HG03196 (cell line): ENCODE measurements around the gene MGAT5.
A peak's percentile ranks its signal among the peaks of the same experiment; 100 is the strongest.

Experiments used
- ATAC-seq: cut with Tn5 transposase; IDR thresholded peaks from one replicate; pipeline ENCODE4 v1.9.1; 2021; ENCODE audit not compliant: unreplicated experiment

The MGAT5 gene

DNA sequence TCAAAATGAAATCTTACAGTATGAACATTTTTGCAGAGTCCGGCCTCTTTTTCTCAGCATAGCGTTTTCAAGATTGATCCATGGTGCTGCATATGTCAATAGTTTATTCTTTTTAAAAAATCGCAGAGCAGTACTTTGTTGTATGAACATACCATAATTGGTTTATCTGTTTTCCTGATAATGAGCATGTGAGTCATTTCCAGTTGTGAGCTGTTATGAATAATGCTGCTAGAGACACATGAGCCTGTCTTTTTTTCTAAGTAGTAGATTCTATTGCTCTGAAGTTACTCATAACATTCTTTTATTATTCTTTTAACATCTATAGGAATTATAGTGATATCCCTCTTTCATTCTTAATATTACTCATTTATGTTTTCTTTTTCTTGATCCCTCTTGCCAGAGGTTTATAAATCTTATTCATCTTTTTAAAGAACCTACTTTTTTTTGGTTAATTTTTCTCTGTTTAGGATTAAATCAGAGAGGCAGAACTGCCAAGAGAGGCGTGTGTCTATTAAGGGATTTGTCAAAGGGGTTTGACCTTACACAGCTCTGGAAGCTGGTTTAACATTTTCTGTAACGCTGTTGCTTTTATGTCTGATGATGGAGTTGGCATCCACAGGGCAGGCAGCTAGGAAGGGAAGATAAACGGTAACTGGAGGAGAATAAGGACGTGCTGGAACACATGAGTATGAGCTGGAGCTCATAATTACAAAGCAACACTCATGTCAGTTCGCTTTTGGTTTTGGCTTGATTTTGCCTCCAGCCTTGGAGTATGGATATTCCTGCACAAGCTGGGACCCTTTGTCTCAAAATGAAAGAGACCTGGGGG, 47.4 kb downstream of the MGAT5 start:
- ATAC-seq, result no peak

DNA sequence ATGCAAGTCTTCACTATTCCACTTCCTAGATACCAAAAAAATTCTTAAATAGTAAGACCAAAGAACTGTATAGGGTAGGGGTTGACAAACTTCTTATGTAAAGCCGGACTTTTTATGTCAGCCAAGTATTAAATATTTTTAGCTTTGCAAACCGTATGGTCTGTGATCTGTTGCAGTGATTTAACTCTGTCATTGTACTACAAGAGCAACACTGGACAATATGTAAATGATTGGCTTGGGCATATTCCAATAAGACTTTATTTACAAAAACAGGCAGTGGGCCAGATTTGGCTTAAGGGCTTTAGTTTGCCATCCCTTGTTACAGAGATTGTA, 48.0 kb downstream of the MGAT5 start:
- no peak for ATAC-seq

DNA sequence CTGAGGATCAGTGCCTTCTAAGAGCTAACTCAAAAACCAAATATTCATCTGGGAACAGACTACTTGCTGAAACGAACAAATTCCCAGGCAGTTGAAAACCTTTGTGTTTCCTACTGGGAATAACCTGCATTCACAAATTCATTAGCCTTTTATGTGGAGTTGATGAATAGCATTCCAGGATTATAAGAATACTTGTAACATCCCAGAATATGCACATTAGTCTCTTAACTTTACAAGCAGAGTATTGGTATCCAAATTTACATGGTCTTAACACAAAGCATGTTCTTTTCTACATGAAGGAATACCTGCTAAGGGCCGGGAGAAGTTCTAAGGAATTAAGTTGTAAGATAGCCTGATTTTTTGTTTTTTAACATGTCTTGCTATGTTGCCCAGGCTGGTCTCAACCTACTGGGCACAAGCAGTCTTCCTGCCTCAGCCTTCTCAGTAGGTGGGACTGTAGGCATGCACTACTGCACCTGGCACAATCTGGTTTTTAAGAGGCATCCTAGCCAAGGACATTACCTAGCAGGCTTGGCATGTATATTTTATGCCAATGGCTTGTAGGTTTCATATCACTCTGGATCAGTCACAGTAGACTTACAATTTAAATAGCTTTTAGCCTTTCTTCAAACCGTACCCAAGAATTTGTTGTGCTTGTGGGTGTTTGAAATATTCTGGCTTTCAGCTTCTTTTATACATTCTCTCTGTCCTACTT, 50.7 kb downstream of the MGAT5 start:
- ATAC-seq, result no peak

DNA sequence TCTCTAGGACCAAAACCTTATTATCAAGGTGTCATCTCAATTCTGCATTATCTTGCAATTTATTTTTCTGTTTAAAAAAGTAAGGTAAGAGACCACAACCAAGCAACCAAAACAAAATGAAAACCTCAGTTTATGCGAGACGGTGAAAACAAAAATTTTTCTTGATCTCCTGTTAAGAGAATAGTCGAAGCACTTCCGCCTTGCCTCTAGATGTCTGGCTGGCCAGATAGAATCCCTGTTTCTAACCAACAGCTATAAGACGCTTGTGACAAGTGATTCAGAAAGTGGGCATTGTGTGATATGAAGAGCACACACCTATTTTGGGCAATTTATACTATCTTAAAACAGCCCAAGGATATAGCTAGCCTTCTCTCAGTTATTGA, 51.2 kb downstream of the MGAT5 start:
- ATAC-seq, result no peak

DNA sequence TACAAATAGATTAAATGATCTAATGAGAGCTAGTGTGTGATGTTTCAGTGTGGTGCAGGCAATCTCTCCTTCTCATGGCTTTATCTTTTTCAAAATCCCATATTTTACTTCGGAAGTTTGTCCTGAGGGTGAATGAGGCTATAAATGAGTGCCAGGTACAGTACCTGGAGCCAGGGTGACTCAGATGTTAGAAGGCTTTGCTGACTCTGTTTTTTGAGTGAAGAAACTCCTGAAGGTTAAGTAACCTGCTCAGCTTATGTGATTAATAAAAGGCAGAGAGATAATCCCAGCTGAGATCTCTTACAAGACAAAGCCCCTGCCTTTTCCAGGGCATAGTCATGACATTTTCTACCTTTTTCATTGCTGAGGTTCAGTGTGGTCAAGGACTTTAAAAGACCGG, 52.6 kb downstream of the MGAT5 start:
- no peak for ATAC-seq

DNA sequence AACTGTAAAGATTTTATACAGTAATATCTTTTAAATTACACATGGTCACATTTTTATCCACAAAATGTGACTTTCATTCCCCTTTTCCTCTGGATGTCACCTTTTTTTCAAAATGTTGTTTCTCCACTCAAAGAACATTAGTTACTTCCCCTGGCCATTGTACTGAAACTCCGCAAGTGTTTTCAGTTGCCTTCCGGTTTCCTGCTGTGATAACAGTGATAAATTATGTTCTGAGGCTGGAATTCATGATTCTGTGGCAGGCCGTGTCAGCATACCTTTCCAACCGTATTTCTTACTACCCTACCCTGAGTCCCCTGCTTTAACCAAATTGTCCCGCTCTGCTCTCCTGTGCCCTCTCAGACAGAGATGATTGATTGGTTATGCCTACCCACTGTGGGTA, 53.5 kb downstream of the MGAT5 start:
- no peak for ATAC-seq

DNA sequence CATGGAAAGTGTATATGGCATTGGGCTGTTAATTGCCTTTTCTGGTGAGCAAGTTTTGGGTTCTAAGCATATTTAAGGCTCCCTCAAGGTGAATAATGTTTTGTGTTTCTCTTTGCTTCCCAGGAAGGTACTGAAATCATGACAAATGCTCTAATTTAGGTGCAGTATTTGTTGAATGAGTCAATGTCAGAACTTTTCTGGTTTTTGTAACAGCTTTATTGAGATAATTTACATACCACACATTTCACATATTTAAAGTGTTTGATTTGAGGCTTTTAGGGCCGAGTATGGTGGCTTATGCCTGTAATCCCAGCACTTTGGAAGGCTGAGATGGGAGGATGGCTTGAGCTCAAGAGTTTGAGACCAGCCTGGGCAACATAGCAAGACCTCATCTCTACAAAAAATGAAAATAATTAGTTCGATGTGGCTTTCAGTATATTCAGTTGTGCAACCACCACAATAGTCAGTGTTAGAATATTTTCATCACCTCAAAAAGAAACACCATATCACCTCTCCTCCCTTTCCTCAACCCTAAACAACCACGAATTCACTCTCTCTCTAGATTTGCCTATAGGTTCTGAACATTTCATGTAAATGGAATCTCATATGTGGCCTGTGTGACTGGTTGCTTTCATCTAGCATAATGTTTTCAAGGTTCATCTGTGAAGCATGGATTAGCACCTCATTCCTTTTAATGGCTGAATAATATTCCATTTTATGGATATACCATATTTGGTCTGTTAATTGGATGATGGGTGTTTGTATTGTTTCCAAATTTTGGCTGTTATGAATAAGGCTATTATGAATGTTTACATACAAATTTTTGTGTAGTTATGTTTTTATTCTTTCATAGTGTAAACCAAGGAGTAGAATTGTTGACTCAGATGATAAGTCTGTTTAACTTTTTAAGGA, 54.9 kb downstream of the MGAT5 start:
- ATAC-seq, result no peak

DNA sequence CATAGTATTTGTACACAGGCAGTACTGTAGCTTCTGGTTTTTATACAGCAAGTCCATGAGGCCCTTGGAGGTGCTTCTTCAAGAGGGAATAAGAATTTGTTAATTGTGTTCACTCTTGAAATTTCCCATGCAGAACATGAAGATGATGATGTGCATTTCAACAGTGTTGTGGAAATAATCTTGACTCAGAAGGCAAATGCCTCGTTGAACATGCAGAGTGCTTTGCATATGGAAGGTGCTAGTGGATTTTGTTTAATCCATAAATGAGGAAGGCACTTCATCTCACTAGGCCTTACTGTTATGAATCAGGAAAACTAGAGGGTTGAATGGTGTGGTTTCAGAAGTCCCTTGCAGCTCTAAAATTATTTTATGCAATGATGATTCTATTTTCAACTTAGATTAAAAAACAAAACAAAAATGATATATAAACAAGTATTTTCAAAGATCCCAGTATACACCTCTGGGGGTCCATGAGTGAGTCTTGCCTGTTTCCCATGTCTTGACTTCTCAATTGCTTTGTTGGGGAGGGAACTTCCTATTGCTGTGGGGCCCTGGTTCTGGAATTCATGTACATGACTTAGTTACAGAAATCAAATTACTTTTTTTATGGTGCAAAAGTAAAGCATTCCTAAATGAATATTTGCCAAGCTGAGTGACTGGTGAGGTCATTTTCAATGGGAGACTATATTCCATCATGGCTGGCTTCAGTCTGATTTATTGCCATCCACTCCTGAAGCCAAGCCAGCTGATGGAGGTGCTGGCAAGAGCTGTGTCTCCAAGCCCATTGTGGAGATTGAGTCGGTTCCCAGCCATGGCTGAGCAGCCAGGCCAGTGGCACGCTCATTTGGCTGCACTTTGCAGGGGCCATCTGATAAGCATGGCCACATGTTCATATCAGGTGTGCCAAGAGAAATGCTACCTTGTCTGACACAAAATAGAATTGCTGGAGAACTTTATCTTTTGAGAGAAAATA, 56.5 kb downstream of the MGAT5 start:
- ATAC-seq, result no peak

DNA sequence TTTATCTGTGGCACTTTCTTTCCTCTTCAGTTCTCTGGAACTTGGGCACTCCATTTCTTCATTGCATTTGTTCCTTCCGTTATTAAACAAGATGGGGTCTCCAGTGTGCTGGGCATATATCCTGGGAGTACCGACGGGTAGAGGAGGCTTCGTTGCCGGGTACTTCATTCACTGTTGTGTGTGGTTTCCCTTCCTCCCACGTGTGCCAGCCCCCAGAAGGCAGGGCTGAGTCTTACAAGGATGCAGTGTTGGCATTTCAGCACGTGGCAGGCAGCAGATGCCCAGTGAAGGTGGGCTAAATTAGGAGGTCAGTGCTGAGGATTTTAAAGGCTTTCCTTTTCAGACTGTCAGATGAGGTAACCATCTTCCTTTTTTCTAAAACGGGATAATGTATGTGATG, 58.6 kb downstream of the MGAT5 start:
- no peak for ATAC-seq

DNA sequence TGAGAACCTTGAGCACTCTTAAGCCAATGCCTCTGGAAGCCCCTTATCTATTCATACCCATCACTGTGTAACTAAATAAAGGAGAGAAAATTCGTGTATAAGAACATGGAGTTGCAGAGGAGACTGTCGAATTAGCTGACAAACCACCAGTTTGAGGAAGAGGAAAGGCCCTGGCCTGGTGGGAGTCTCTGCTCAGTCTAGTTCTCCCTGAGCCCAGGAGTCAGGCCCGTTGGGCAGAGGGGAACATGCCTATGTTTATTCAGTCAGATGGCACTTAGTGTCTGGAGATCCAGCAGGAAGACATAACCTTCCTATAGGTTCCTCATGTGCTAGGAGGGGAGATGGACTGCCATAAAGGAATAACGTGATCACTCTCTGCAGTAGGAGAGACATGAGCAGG, 60.3 kb downstream of the MGAT5 start:
- no peak for ATAC-seq

DNA sequence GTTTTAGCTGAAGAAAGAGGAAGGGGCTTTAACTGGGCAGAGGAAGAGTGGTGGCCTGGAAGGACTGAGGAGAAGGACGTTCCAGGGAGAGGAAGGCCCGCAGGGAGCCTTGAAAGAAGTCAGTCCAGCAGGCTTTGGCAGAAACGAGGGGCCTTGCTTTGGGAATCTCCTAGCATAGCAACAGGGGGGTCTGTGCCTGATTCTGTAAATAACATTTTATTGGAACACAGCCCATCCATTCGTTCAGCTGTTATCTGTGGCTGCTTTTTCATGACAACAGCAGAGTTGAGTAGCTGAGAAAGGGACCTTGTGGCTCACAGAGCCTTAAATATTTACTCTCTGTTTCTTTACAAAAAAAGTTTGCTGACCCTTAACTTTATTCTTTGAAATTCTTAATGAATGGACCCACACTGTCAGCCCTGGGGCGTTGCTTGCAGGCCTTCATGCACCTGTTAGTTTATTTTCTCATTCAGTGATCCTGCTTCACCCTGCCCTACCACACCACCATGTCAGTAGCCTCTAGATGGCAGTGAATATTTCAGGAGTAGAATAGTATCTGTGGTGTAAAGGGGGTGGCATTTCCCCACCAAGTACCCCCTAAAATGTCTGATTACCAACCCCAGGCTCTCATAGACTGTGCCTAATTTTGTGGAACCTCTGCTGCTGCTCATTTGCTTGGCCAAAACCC, 61.0 kb downstream of the MGAT5 start:
- ATAC-seq, result no peak

DNA sequence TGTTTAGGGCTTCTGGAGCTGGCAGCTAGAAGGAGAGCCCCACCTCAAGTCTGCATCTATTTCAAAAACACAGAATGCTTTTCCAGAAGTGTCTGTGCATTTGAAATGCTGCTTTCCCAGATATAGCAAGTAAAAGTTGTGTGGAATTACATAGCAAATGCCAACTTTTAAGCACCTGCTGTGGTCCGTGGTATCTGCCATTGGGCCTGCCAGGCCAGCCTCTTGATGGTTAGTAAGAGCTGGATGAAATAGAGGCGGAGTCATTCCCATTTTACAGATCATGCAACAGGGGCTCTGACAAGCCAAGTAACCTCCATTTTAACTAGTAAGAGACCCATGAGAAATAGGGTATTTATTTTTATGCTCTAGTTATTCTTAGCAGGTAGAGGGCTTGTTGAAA, 61.6 kb downstream of the MGAT5 start:
- no peak for ATAC-seq

DNA sequence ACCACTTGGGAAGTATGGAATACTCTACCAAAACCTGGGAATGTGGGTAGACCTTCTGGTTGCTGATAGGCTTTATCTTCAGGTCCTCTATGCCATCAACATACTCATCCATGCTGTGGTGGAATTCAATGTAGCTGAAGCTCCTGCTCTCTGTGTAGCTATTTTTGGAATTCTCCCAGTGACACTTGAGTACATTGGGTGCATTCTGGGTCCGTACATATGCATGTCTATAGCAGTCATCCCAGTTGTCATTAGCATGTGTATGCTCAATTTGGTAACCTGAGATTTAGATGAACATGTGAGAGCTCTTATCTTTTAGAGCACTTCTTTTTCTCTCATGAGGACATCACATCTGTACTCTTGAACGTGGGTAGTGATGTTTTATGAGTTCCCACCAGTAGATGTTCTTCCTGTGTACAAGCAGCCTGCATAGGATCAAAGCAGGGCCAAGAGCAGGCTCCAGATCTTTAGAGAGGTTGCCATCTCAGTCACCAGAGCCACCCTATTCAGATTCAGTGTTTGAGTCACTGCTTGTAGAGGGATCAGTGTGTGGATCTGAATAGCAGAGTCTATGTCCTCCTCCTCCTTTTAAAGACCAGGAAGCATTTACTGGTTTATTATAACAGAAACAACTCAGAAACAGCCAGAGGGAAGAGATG, 65.9 kb downstream of the MGAT5 start:
- ATAC-seq, result no peak

DNA sequence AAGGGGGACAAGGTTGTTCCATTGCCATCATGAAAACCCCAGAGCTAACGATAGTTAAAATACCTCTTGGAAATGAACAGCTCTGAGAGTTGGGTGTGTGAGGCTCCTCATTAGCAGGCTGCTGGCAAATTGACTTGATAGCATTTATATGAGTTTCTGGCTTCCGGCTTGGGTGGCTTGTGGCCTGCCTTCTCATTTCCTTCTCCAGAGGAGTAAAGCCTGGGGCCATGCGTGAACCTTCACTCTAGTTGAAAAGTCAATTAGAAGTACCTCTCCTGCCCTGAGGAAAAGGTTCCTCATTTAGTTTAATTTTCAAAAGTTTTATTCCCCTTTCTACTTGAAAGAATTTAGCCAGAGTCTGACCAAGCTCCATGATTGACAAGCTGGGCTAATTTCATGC, 67.1 kb downstream of the MGAT5 start:
- no peak for ATAC-seq

DNA sequence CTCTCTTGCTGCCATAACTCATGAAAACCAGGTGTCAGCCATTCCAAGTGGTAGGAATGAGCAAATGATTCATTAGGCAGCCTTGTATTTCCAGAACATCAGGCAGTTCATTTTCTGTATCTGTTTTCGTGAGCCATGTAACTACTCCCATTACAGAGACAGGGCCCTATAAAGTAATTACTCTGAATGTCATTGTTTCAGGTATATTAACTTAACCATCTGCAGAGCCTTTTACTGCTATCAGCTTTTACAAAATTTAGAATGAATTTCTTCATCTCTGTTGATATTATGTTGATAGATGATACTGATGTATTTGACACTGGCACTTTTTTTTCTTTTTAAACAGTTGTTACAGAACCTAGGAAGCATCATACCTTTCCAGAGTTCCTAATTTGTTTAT, 69.9 kb downstream of the MGAT5 start:
- ATAC-seq, result no peak

DNA sequence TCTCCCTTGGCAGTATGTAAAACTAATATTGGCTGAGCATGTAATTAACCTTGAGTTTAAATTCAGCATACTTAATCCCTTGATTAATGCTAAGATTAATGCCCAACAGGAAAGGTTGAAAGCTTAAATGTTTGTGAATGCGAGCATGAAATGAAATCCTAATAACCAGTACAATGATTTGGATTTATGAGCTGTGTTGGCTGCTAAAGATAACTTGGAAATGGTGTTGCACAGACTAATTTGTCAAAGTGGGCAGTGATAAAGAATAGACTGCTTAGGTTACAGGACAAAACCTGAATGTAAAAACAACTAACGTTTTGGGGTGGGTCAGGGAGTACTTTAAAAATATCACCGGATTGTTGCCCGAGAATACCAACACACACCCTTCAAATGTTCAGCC, 70.6 kb downstream of the MGAT5 start:
- ATAC-seq, result no peak

DNA sequence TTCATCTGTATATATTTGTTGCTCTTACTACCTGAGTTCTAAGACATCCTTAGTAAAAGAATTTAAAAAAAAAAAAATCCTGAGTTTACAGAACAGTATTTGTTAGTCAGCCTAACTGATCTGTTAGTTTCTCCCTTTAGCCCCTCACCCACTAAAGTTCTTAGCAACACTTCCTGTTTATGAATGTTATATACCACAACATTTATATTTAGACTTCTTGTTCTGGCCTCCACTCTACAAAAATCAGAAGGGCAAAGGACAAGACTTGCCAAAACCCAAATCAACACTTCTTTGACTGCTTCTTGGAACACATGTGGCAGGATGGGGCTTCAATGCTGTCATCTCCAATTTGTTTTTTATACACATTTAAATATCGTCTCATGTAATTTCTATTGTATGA, 71.1 kb downstream of the MGAT5 start:
- peak; percentile 68 for ATAC-seq

DNA sequence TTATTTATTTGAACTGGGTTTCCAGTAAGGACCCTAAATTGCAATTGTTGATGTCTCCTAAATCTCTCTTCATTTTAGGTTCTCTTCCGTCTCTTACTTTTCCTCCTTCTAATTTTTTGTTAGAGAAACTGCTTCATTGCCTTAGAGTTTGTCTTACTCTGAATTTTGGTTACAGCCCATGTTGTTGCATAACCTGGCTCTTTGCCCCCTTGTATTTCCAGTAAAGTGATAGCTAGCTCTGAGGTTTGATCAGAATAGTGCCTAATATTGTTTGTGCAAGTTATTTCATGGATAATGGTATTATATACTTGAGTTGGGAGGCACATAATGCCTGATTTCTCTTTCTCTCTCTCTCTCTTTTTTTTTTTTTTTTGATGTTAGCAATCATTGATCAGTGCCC, 71.8 kb downstream of the MGAT5 start:
- no peak for ATAC-seq

DNA sequence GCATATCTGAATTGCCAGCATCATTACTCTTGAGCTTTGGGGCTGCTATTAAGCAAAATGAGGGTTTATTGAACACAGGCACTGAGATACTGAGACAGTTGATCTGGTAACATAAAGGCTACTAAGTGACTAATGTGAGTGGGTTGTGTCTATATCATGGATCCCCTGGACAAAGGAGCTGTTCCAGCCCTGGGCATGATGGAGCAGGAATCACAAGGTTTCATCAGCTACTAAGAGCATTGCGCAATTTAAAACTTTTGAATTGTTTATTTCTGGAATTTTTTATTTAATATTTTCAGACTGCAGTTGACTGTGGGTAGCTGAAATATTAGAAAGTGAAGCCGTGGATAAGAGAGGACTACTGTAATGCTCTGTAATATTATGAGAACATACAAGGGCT, 73.5 kb downstream of the MGAT5 start:
- no peak for ATAC-seq

DNA sequence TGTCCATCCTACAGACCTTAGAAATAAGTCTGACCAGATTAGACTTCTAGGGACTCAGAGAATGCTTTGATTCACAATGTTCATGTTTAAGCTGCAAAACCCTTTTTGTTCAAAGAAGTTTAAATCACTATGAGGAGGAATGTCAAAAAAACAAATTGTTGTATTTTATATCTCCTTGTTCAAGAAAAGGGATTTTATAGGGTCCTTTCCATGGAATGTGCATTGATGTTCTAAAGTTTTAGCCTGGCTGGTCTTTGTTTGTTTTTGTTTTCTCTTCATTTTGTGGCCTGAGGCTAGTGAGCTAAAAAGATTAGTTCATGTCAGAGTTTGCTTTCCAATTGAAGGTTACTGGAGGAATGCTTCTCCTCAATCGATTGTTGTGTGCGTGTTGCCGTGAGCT, 77.2 kb downstream of the MGAT5 start:
- no peak for ATAC-seq
